K562 (cell line): ENCODE data around the gene KCNF1. TPM values are rescaled to one million over a fixed set of nuclear protein-coding genes. Genes with fewer than 3 reads are reported as not detected.
A peak's percentile ranks its signal among the peaks of the same experiment; 100 is the strongest.

Experiments
- ATF4 ChIP-seq: fragments of 450-650 bp; formaldehyde crosslinking; IDR thresholded peaks from 2 replicates; pipeline ENCODE4 v1.4.0; 2022; ENCODE audit warnings: mild to moderate bottlenecking, moderate library complexity
- EGR1 ChIP-seq: fragments of 450-650 bp; conservative IDR thresholded peaks from 2 replicates; pipeline ENCODE4 v1.6.1; 2017; ENCODE audit warnings: mild to moderate bottlenecking
- FOS ChIP-seq: IDR thresholded peaks from 3 replicates; pipeline ENCODE4 v1.6.1; 2011; ENCODE audit not compliant: insufficient read length; ENCODE audit errors: extremely low read depth
- FOXA3 ChIP-seq, 2 experiments: fragments of 450-650 bp in 1 of 2; sonication (generic) in 1 of 2; formaldehyde crosslinking; IDR thresholded peaks in 1 of 2; conservative IDR thresholded peaks in 1 of 2; 2 replicates each; pipeline versions ENCODE4 v1.4.0 to v1.8.0; 2020 to 2022; ENCODE audit warnings: mild to moderate bottlenecking in 2 of 2, missing genetic modification reagents in 1 of 2
- JUND ChIP-seq, 2 experiments: IDR thresholded peaks; 2 replicates in 1 of 2; 3 replicates in 1 of 2; pipeline ENCODE4 v1.6.1; 2011; ENCODE audit warnings: borderline replicate concordance in 2 of 2, low read depth in 2 of 2, low read length in 2 of 2, improper control_type of control experiment in 1 of 2, missing biosample characterization in 1 of 2, missing genetic modification characterization in 1 of 2, missing genetic modification reagents in 1 of 2
- LCOR ChIP-seq: sonication (generic); formaldehyde crosslinking; IDR thresholded peaks from 2 replicates; pipeline ENCODE4 v1.8.0; 2022; ENCODE audit warnings: mild to moderate bottlenecking, missing genetic modification reagents
- MECOM ChIP-seq: fragments of 250-450 bp; sonication (Bioruptor Pico); IDR thresholded peaks from 2 replicates; pipeline ENCODE4 v1.8.0; 2022; ENCODE audit warnings: inconsistent platforms
- NFE2 ChIP-seq: IDR thresholded peaks from 2 replicates; pipeline ENCODE4 v1.6.1; 2014; ENCODE audit warnings: antibody characterized with exemption, low read depth
- PHF20 ChIP-seq: fragments of 450-650 bp; IDR thresholded peaks from 2 replicates; pipeline ENCODE4 v1.6.1; 2018; ENCODE audit not compliant: partially characterized antibody
- PHTF2 ChIP-seq: fragments of 250-450 bp; sonication (Bioruptor Pico); IDR thresholded peaks from 2 replicates; pipeline ENCODE4 v1.5.0; 2021; ENCODE audit warnings: mild to moderate bottlenecking
- RB1 ChIP-seq: fragments of 450-650 bp; IDR thresholded peaks from 2 replicates; pipeline ENCODE4 v1.6.1; 2017; ENCODE audit warnings: low read depth, mild to moderate bottlenecking
- RBM25 ChIP-seq: fragments of 200-400 bp; formaldehyde crosslinking; IDR thresholded peaks from 2 replicates; pipeline ENCODE4 v1.6.1; 2018; ENCODE audit warnings: low read length, low read depth, moderate library complexity; ENCODE audit not compliant: severe bottlenecking
- RFX1 ChIP-seq: fragments of 450-650 bp; IDR thresholded peaks from 2 replicates; pipeline ENCODE4 v1.6.1; 2016; ENCODE audit warnings: mild to moderate bottlenecking, moderate library complexity
- SMARCE1 ChIP-seq: fragments of 450-650 bp; IDR thresholded peaks from 2 replicates; pipeline ENCODE4 v1.7.1; 2016; ENCODE audit warnings: mild to moderate bottlenecking
- SOX6 ChIP-seq: fragments of 450-650 bp; IDR thresholded peaks from 2 replicates; pipeline ENCODE4 v1.6.1; 2014; ENCODE audit warnings: mild to moderate bottlenecking
- ZFP36 ChIP-seq: fragments of 150-350 bp; IDR thresholded peaks from 2 replicates; pipeline ENCODE4 v1.6.1; 2018; ENCODE audit warnings: low read length, low read depth; ENCODE audit not compliant: partially characterized antibody
- ZNF408 ChIP-seq: fragments of 250-450 bp; sonication (Bioruptor Pico); IDR thresholded peaks from 2 replicates; pipeline ENCODE4 v1.4.0; 2020; ENCODE audit warnings: low read depth, mild to moderate bottlenecking, moderate library complexity
- polyA plus RNA-seq, 8 experiments: library from polyadenylated mRNA; depleted of rRNA in 4 of 8; stranded (reverse) in 5 of 8; unstranded in 3 of 8; fragments of >200 nt; fragmentation: Nextera tagmentation in 2 of 8; fragmentation: Illumina TruSeq in 1 of 8; extraction: Ambion mirVana in 2 of 8; extraction: Trizol in 1 of 8; gene quantifications; 2 replicates each; pipeline versions ENCODE4 v1.2.1 to v1.2.3, GENCODE V29; 2011 to 2014; ENCODE audit warnings: inconsistent platforms in 1 of 8, missing spikeins in 1 of 8
- total RNA-seq, 7 experiments: library from RNA; depleted of rRNA in 6 of 7; stranded (reverse); fragments of >200 nt in 6 of 7; fragmentation: Illumina TruSeq in 2 of 7; extraction: Trizol in 2 of 7; gene quantifications; 2 replicates each; pipeline versions ENCODE4 v1.2.1 to v1.2.3, GENCODE V29; 2011 to 2021; ENCODE audit warnings: low replicate concordance in 1 of 7
- TF ChIP-seq, protein P1 (sequence below): fragments of 250-450 bp; sonication (Bioruptor Pico); IDR thresholded peaks from 2 replicates; pipeline ENCODE4 v1.4.0; 2020; ENCODE audit warnings: borderline replicate concordance
- TF ChIP-seq, protein P2 (sequence below): fragments of 450-650 bp; formaldehyde crosslinking; IDR thresholded peaks from 2 replicates; pipeline ENCODE4 v1.4.0; 2020; ENCODE audit warnings: mild to moderate bottlenecking, moderate library complexity

Gene KCNF1
- total and polyA plus RNA-seq, 9 of the 15 experiments (the other 6 are each of a cell fraction or from before 2014, with no cell fraction given) = not detected

DNA sequence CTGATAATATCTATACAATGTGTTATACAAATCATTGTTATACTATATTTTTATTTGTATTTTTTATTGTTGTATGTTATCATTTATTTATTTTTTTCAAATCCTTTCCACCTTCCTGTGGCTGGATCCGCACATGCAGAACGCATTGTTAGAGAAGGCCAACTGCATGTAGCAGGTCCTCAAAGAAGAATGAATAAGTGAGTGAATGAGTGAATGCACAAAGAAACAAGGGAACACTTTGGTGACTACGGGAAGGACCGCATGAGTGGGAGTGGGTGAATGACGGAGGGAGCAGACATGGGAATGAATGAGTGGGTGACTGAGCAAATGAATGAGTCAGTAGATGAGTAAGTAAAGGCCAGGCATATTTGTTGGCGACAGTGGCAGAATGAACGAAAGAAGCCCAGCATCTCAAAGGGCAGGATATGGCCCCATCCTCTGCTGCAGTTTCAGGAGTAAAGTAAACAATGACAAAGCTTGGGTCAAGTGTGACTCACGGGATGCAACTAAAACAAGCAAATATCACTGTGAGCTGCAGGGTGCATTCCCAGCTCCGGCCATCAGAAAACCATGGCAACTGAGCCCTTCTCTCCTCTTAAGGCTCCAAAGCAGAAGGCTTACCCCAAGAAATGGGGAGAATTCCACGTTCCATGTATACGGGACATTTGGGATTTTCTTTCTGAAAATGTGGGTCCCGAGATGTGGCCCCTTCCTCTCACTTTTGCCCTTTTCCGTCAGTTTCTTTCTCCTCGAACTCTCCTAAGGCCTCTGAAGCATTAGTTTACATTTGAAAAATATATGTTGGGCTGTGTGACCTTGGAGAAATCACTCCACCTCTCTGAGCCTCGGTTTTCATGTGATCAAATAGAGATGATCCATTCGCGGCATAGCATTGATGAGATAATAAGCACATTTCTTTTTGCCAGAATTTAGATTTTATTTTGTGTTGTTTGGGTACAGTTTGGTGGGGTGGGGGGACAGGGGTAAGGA is 24.5 kb downstream of the KCNF1 start (continued):
- TF ChIP-seq, protein P1, sequence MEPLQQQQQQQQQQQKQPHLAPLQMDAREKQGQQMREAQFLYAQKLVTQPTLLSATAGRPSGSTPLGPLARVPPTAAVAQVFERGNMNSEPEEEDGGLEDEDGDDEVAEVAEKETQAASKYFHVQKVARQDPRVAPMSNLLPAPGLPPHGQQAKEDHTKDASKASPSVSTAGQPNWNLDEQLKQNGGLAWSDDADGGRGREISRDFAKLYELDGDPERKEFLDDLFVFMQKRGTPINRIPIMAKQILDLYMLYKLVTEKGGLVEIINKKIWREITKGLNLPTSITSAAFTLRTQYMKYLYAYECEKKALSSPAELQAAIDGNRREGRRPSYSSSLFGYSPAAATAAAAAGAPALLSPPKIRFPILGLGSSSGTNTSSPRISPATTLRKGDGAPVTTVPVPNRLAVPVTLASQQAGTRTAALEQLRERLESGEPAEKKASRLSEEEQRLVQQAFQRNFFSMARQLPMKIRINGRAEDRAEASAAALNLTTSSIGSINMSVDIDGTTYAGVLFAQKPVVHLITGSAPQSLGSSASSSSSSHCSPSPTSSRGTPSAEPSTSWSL (CRISPR knock-in tag) = no peak
- TF ChIP-seq RBM25 (peak; percentile 73), ATF4 (CRISPR knock-in tag) (no peak), FOXA3 (CRISPR knock-in tag; conservative IDR thresholded peaks at IDR 0.05 in 1 of 2, IDR thresholded peaks at IDR 0.05 in 1 of 2) (peak; percentile 79 to 91), MECOM (CRISPR knock-in tag) (no peak), RB1 (no peak), SMARCE1 (peak; percentile 47; the same call in 1 of the 2 replicates), PHF20 (no peak), RFX1 (peak; percentile 60), NFE2 (peak; percentile 54), LCOR (no peak), EGR1 (peak; percentile 85), PHTF2 (CRISPR knock-in tag) (no peak), ZNF408 (CRISPR knock-in tag) (no peak), SOX6 (peak; percentile 17; the same call in 1 of the 2 replicates), JUND (IDR thresholded peaks at IDR 0.05; ENCODE audit: borderline replicate concordance, low read depth, low read length) (peak; percentile 76), JUND (tag; IDR thresholded peaks at IDR 0.05; ENCODE audit: borderline replicate concordance, low read depth, low read length) (peak; percentile 64; the same call in 1 of the 3 replicates), FOS (peak; percentile 19), ZFP36 (peak; percentile 43)
- TF ChIP-seq, protein P2, sequence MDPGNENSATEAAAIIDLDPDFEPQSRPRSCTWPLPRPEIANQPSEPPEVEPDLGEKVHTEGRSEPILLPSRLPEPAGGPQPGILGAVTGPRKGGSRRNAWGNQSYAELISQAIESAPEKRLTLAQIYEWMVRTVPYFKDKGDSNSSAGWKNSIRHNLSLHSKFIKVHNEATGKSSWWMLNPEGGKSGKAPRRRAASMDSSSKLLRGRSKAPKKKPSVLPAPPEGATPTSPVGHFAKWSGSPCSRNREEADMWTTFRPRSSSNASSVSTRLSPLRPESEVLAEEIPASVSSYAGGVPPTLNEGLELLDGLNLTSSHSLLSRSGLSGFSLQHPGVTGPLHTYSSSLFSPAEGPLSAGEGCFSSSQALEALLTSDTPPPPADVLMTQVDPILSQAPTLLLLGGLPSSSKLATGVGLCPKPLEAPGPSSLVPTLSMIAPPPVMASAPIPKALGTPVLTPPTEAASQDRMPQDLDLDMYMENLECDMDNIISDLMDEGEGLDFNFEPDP (CRISPR knock-in tag) = no peak
